ENCODE data around the gene MARCHF10. TPM values are rescaled to one million over a fixed set of nuclear protein-coding genes. Genes with fewer than 3 reads are reported as not detected.

MARCHF10 gene
- total RNA-seq, 4 donors from 2014 or later: under 0.01 to 0.41 (median 0.18) TPM; not detected in 1

GRCh38 chr17:62780951-62781350 is 27.2 kb downstream of the MARCHF10 start:
- intact Hi-C loops (cut with DNase I; ENCODE audit: low total_unique reads): no loop called here
- no peak for DNase-seq

GRCh38 chr17:62780269-62780668 is 27.8 kb downstream of the MARCHF10 start:
- TF ChIP-seq CTCF (IDR thresholded peaks at IDR 0.05) (no peak), POLR2A (IDR thresholded peaks at IDR 0.05) (no peak)
- H3K9me3 ChIP-seq: no peaks in the 10 kb centered on the region
- H3K27me3 ChIP-seq: no peaks in the 10 kb centered on the region
- intact Hi-C loops (cut with DNase I; ENCODE audit: low total_unique reads): no loop called here
- H3K4me1 ChIP-seq: no peaks in the 10 kb centered on the region
- peak overlapping the region in 1 of 2 donors; percentile 62 for H3K27ac ChIP-seq
- no peaks in the 10 kb centered on the region for H3K36me3 ChIP-seq
- DNase-seq: no peak
- H3K4me3 ChIP-seq: no peak overlapping the region

More at GRCh38 chr17:62780951-62781350, 27.2 kb downstream of the MARCHF10 start:
- H3K9me3 ChIP-seq: no peaks in the 10 kb centered on the region
- H3K4me1 ChIP-seq: no peaks in the 10 kb centered on the region
- TF ChIP-seq CTCF (IDR thresholded peaks at IDR 0.05) (no peak), POLR2A (IDR thresholded peaks at IDR 0.05) (no peak)
- no peaks in the 10 kb centered on the region for H3K36me3 ChIP-seq
- no peak overlapping the region for H3K4me3 ChIP-seq
- H3K27ac ChIP-seq: peak overlapping the region; percentile 34 to 62
- H3K27me3 ChIP-seq: no peaks in the 10 kb centered on the region

GRCh38 chr17:62778990-62779681 is 29.0 kb downstream of the MARCHF10 start:
- H3K27me3 ChIP-seq: no peaks in the 10 kb centered on the region
- H3K27ac ChIP-seq: peak overlapping the region; percentile 32 to 42
- intact Hi-C loops (cut with DNase I; ENCODE audit: low total_unique reads): no loop called here
- DNase-seq: peak; percentile 52 to 59
- no peaks in the 10 kb centered on the region for H3K36me3 ChIP-seq
- TF ChIP-seq POLR2A (IDR thresholded peaks at IDR 0.05) (no peak), CTCF (IDR thresholded peaks at IDR 0.05) (no peak)
- H3K9me3 ChIP-seq: no peaks in the 10 kb centered on the region
- H3K4me3 ChIP-seq: no peak overlapping the region
- H3K4me1 ChIP-seq: no peaks in the 10 kb centered on the region

GRCh38 chr17:62775876-62776275 is 32.2 kb downstream of the MARCHF10 start:
- no peak overlapping the region for H3K4me3 ChIP-seq
- H3K36me3 ChIP-seq: no peaks in the 10 kb centered on the region
- TF ChIP-seq CTCF (IDR thresholded peaks at IDR 0.05) (no peak), POLR2A (IDR thresholded peaks at IDR 0.05) (no peak)
- no peaks in the 10 kb centered on the region for H3K27me3 ChIP-seq
- H3K9me3 ChIP-seq: no peaks in the 10 kb centered on the region
- DNase-seq: no peak
- H3K4me1 ChIP-seq: no peaks in the 10 kb centered on the region
- no peak overlapping the region for H3K27ac ChIP-seq
- intact Hi-C loops (cut with DNase I; ENCODE audit: low total_unique reads): no loop called here

GRCh38 chr17:62774338-62774737 is 33.8 kb downstream of the MARCHF10 start:
- Histone ChIP-seq H3K4me1 (no peaks in the 10 kb centered on the region), H3K27ac (no peak overlapping the region), H3K27me3 (no peaks in the 10 kb centered on the region), H3K9me3 (no peaks in the 10 kb centered on the region), H3K36me3 (no peaks in the 10 kb centered on the region), H3K4me3 (no peak overlapping the region)
- intact Hi-C loops (cut with DNase I; ENCODE audit: low total_unique reads): no loop called here
- DNase-seq: no peak
- TF ChIP-seq CTCF (IDR thresholded peaks at IDR 0.05) (no peak), POLR2A (IDR thresholded peaks at IDR 0.05) (no peak)
